Activated T-helper 1 cell treated with anti-CD3 and anti-CD28 coated beads, Interleukin-12 subunit alpha, Interleukin-12 subunit beta, Interleukin-2, Interleukin-4 antibody, amounts not matched to agents 30 ng/mL and 10 ng/mL and 1 ng/mL, durations not matched to agents 14 hours and 24 hours and 36 hours (primary cell): ENCODE data around the gene CDH23. TPM values are rescaled to one million over a fixed set of nuclear protein-coding genes. Genes with fewer than 3 reads are reported as not detected.

ENCODE experiments used
- DNase-seq: peaks from one replicate; pipeline ENCODE4 v3.0.0; 2021; ENCODE audit warnings: low spot score
- H3K27ac Mint-ChIP-seq: one replicate; pipeline ENCODE4 v1.8.0; 2021; ENCODE audit warnings: mild to moderate bottlenecking, mixed read lengths
- H3K27me3 Mint-ChIP-seq: one replicate; pipeline ENCODE4 v1.8.0; 2022; ENCODE audit warnings: mild to moderate bottlenecking, moderate library complexity, mixed read lengths; ENCODE audit not compliant: insufficient read depth
- H3K36me3 Mint-ChIP-seq: one replicate; pipeline ENCODE4 v1.8.0; 2021; ENCODE audit warnings: low read depth, mixed read lengths
- H3K4me1 Mint-ChIP-seq: one replicate; pipeline ENCODE4 v1.8.0; 2021; ENCODE audit warnings: low read depth, mixed read lengths
- H3K4me3 Mint-ChIP-seq: one replicate; pipeline ENCODE4 v1.8.0; 2021; ENCODE audit warnings: mild to moderate bottlenecking, moderate library complexity, mixed read lengths
- H3K9me3 Mint-ChIP-seq: one replicate; pipeline ENCODE4 v1.8.0; 2021; ENCODE audit warnings: mixed read lengths
- intact Hi-C: fragments of 100-400 bp; cut with micrococcal nuclease; formaldehyde crosslinking; loops from one replicate; pipeline ENCODE4 v1.15.1; 2024
- total RNA-seq: library from RNA; stranded (reverse); gene quantifications from 2 replicates; pipeline ENCODE4 v1.2.3, GENCODE V29; 2022

The CDH23 gene
- total RNA-seq, 1 donor from 2014 or later, result 0.57 TPM

DNA sequence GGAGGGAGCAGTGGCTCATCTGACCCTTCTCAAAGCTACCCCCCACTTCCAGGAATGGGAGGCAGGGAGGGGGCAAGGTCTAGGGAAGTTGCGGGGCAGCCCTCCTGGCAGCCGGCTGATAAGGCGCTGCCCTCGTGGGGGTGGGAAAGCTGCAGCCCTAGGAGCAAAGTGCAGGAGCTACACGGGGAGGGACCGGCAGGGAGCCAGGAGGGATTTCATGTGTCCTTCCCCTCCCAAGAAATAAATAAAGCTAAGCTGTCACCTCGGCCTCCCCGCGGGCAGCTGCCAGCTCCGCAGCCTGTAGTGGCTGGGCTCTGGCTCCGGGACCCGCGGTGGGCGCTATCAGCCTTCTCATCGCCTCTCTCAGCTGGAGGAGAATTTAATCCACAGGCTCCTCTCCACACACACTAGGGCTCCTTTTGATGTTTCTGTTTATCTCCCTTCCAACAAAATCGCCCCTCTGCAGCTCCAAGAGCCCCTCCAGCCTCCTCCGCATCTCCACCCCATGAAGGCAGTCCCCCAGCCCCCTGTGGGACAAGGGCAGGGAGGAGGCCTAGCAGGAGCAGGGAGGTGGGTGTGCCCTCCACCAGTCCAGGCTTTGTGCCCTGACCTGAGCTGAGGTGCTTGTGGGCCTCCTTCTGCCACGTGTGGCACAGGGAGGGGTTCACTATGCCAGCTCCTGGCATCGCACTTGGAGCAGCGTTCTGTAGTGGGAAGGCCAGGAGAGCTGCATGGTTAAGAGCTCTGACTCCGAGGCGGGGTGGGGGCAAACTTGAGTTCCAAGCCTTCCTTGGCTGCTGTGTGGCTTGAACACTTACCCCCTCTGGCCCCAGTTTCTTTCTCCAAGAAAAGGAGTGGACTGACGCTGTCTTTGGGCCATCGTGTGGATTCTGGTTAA, 242.4 kb downstream of the CDH23 start:
- DNase-seq, result no peak
- Mint-ChIP-seq H3K27me3 (peaks cover 6% of the 10 kb centered on the region), H3K36me3 (no peaks in the 10 kb centered on the region), H3K4me1 (no peaks in the 10 kb centered on the region), H3K9me3 (no peaks in the 10 kb centered on the region), H3K27ac (no peak overlapping the region), H3K4me3 (no peak overlapping the region)
- intact Hi-C loops, result no loop called here

DNA sequence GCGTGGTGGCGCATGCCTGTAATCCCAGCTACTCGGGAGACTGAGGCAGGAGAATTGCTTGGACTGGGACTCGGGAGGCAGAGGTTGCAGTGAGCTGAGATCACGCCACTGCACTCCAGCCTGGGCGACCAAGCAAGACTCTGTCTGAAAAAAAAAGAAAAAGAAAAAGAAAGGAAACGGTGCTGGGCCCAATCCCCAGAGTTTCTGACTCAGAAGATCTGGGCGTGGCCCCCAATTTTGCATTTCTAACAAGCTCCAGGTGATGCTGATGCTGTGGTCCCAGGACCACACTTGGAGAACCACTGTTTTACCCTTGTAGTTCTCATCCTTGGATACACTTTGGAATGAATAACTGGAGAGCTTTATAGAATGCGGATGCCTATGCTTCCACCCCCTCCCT, 243.9 kb downstream of the CDH23 start:
- Mint-ChIP-seq H3K4me3 (no peak overlapping the region), H3K27ac (no peak overlapping the region), H3K4me1 (no peaks in the 10 kb centered on the region), H3K36me3 (no peaks in the 10 kb centered on the region), H3K27me3 (peaks cover 6% of the 10 kb centered on the region), H3K9me3 (no peaks in the 10 kb centered on the region)
- intact Hi-C loops, result no loop called here
- no peak for DNase-seq

DNA sequence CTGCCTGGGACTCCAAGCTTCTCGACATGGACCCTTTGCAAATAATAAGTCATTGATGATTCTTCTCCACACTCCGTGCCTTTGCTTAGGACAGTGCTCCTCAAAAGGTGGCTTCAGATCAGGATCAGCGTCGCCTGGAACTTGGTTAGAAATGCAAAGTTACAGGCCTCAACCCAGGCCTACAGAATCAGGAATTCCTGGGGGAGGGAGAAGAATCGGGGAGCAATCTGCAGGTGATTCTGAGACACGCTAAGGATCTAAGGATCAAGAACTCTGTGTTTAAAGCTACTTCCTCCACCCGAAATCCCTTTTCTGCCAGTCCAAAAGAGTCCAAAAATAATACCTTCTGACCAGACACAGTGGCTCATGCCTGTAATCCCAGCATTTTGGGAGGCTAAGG, 244.7 kb downstream of the CDH23 start:
- no peaks in the 10 kb centered on the region for H3K4me1 Mint-ChIP-seq
- intact Hi-C loops, result no loop called here
- H3K36me3 Mint-ChIP-seq, result no peaks in the 10 kb centered on the region
- H3K4me3 Mint-ChIP-seq, result no peak overlapping the region
- H3K27ac Mint-ChIP-seq, result no peak overlapping the region
- peaks cover 3% of the 10 kb centered on the region for H3K27me3 Mint-ChIP-seq
- DNase-seq, result no peak
- H3K9me3 Mint-ChIP-seq, result no peaks in the 10 kb centered on the region

DNA sequence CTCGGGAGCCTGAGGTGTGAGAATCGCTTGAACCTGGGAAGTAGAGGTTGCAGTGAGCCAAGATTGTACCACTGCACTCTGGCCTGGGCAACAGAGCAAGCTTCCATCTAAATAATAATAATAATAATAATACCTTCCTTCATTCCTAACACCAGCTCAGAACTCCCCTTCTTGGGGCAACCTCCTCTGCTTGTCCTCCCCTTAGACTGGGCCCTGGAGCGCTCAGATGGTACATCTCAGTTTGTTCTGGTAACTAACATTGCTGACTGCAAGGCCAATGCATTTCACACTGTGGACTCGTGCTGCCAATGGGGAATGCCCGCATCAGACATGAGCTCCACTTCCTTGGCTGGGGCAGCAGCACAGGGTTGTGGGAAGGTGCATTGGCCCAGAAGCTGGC, 245.3 kb downstream of the CDH23 start:
- no peaks in the 10 kb centered on the region for H3K9me3 Mint-ChIP-seq
- H3K27ac Mint-ChIP-seq, result no peak overlapping the region

DNA sequence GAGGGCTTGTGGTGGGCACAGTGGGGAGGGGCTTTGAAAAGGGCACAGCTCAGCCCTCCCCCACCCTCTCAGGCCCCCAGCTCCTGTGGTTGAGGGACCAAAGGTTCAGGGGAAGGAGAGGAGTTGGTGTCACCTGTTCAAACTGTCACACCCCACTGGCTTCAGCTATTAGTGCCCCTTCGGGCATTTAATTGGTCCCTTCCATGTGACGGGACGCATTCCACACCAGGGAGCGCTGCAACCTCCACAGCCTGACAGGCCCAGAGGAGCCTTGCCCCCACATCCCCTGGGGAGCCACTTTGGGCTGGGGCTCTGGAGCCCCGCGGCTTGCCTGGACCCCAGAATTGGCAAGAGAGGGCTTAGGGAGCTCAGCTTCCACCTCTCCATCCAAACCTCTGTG, 247.2 kb downstream of the CDH23 start:
- no peak for DNase-seq
- intact Hi-C loops, result no loop called here
- H3K27ac Mint-ChIP-seq, result no peak overlapping the region
- no peaks in the 10 kb centered on the region for H3K36me3 Mint-ChIP-seq
- H3K4me3 Mint-ChIP-seq, result no peak overlapping the region
- H3K9me3 Mint-ChIP-seq, result no peaks in the 10 kb centered on the region
- H3K27me3 Mint-ChIP-seq, result peaks cover 3% of the 10 kb centered on the region
- H3K4me1 Mint-ChIP-seq, result no peaks in the 10 kb centered on the region

More for the DNA sequence above, 245.3 kb downstream of the CDH23 start:
- no peak for DNase-seq
- intact Hi-C loops, result no loop called here
- Mint-ChIP-seq H3K4me1 (no peaks in the 10 kb centered on the region), H3K27me3 (peaks cover 3% of the 10 kb centered on the region), H3K4me3 (no peak overlapping the region), H3K36me3 (no peaks in the 10 kb centered on the region)

DNA sequence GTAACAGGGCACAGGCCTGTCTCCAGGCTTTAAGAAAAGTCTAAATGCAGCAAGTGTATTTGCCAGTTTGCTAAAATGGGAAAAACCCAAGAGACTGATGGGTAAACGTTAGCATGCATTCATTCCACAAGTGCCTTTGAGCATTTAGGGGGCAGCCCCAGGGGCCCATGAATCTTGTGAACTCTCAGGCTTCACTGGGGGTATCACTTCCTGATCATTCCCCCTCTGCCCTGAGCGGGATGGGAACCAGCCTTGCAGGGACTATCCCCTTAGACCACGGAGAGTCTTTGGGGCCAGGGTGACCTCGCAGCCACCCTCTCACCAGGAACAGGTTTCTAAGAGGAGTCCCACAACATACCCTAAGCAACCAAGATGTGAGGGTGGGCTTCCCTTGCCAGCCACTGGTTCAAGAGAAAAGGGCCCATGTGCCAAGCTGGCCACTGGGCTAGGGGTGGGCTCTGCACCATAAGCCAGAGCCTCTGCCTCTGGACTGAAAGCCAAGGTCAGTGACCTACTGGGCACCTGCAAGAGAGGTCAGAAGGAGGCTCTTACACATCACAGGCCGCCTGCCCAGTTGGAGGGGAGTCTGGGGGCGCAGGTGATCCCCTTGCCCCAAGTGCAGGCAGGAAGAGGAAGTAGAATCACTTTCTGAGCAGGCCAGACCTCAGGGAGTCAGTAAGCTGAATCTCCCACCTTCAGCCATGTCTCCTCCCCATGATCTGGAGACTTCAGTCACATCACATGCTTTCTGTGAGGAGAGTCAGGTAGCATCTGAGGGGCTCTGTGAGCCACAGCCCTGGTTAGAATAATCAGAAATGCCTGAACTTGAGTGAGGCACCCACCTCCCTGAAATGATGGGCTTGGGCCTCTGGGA, 247.8 kb downstream of the CDH23 start:
- Mint-ChIP-seq H3K9me3 (no peaks in the 10 kb centered on the region), H3K27ac (no peak overlapping the region), H3K4me1 (no peaks in the 10 kb centered on the region), H3K36me3 (no peaks in the 10 kb centered on the region), H3K4me3 (no peak overlapping the region), H3K27me3 (peaks cover 3% of the 10 kb centered on the region)
- intact Hi-C loops, result no loop called here
- no peak for DNase-seq

DNA sequence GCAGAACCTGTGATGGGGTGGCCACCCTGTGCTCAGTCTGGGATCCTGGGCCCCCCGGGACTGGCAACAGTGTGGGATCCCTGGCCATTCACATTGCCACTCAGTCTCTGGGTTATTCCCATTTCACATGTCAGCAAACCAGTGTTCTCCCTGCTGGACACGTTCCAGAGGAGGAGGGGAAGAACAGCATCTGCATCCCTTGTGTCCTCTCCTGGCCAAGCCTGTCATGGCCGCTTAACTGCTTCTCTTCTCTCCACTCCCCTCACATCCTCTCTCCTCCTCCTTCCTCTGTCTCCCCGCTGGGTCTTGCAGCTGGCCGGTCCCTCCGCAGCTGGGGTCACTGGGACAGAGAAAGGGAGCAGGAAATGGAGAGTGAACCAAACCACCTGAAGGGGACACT, 248.5 kb downstream of the CDH23 start:
- intact Hi-C loops, result no loop called here
- Mint-ChIP-seq H3K27ac (no peak overlapping the region), H3K4me3 (no peak overlapping the region), H3K4me1 (no peaks in the 10 kb centered on the region), H3K9me3 (no peaks in the 10 kb centered on the region), H3K27me3 (peaks cover 3% of the 10 kb centered on the region), H3K36me3 (no peaks in the 10 kb centered on the region)
- no peak for DNase-seq

DNA sequence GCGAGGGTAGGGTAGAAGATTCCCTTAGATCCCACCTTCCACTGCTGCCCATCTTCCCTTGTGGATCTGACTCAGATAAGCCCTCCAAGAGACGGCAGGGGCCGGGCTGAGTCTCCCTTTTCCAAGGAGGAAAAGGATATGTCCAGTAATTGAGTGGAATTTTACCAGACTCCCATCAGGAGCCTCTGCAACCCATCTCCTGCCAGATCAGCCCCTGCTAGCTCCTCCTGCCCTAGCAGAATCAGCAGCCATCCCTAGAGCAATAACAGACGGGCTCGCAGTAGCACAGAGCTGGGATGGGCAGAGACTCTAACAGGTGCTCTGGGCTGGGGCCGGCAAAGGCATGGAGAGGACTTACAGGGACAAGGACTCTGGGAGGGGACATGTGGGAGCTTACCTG, 249.3 kb downstream of the CDH23 start:
- H3K4me1 Mint-ChIP-seq, result no peaks in the 10 kb centered on the region
- peaks cover 2% of the 10 kb centered on the region for H3K27me3 Mint-ChIP-seq
- no peak overlapping the region for H3K4me3 Mint-ChIP-seq
- no peak for DNase-seq
- intact Hi-C loops, result no loop called here
- H3K9me3 Mint-ChIP-seq, result no peaks in the 10 kb centered on the region
- H3K27ac Mint-ChIP-seq, result no peak overlapping the region
- no peaks in the 10 kb centered on the region for H3K36me3 Mint-ChIP-seq

DNA sequence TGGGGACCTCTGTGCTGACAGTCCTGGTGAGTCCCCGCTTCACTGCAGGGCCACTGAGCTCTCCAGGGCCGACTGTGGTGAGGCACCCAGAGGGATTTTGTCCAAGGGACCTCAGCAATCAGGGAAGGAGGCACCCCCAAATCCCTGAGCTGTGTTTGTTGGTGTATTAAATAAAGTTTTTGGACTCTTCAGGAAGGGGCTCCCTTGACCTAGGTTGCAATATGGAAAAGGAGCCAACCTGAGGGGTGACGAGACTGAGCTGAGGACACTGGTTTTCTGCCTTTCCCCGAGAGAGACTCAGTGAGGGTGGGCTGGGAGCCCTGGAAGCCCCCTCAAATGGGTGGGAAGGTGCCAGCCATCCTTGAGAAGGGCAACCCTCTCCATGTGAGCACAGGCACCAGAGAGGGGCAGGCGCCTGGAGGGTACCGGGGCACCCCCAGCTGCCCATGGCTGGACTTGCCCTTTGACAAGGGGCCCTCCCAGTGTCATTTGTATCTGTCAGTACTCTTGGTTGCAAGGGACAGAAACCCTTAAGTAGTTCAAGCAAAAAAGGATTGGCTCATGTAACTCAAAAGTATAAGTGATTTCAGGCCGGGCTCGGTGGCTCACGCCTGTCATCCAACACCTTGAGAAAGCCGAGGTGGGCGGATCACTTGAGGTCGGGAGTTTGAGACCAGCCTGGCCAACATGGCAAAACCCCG, 250.0 kb downstream of the CDH23 start:
- intact Hi-C loops, result no loop called here
- Mint-ChIP-seq H3K27me3 (peaks cover 2% of the 10 kb centered on the region), H3K27ac (no peak overlapping the region), H3K36me3 (no peaks in the 10 kb centered on the region), H3K4me1 (no peaks in the 10 kb centered on the region), H3K9me3 (no peaks in the 10 kb centered on the region), H3K4me3 (no peak overlapping the region)
- DNase-seq, result no peak

DNA sequence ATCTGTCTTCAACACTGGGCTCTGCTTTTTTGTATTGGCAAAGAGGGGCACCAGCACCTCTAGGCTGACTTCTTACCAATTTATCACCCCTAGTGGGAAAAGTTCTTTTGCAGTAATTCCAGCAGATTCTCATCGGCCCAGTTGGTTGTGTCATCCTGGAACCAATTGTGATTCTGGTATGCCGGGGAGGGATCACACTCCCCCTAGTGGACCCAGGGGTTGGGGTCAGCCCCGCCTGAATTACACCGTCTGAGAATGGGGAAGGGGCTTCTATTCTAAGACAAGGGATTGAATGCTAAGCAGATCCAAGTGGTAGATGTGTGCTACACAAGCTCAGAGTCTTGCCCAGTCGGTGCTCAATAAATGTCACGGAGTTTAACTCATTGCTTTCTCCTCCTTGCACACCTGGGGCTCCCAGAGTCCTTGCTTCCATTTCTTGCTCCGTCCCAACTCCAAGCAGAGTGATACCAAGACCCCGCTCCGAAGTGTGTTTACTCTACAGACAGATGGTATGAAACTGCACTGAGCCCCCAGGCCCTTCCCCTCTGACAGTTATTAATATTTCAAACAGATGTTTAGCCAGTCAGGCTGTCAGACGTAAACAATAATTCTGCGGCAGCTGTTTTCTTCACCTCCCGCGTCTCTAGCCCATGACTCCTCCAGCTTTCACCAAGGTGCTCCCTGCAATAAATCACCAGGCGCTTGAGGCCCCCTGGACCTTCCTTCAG, 251.0 kb downstream of the CDH23 start:
- Mint-ChIP-seq H3K27ac (no peak overlapping the region), H3K4me3 (no peak overlapping the region), H3K27me3 (peaks cover 2% of the 10 kb centered on the region), H3K4me1 (no peaks in the 10 kb centered on the region), H3K9me3 (no peaks in the 10 kb centered on the region), H3K36me3 (no peaks in the 10 kb centered on the region)
- DNase-seq, result no peak
- intact Hi-C loops, result no loop called here

DNA sequence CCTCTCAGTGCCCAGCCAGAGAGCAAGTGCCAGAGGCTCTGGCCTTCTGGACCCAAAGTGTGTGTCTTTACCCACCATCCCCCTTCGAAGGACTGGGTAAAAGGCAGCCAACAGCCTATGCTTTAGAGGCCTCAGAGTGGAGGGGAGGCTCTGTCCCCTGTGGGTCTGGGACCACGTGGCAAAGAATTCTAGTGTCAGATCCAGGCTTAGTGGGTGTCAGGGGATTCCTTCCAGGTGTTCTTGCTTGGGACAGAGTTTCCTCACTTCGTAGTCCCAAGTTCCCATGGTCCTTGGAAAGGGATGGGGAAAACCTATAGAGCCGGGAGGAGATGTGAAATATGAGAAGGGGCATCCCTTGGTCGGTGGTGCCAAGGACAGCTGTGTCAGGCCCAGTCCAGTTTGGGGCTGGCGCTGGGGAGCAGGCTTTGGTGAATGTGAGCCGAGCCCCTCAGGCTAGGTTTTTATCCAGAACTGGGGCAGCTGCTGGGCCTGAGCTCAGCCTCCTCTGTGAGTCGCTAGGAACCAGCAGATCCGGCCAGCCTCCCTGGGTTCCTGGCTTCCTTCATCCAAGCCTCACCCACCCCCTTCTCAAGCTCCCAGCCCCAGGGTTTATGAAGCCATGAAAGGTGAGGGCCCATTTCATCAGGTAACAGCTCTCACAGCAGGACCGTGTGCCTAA, 251.7 kb downstream of the CDH23 start:
- intact Hi-C loops, result no loop called here
- H3K4me1 Mint-ChIP-seq, result no peaks in the 10 kb centered on the region
- H3K4me3 Mint-ChIP-seq, result no peak overlapping the region
- H3K36me3 Mint-ChIP-seq, result no peaks in the 10 kb centered on the region
- no peak for DNase-seq
- no peaks in the 10 kb centered on the region for H3K9me3 Mint-ChIP-seq
- H3K27ac Mint-ChIP-seq, result no peak overlapping the region
- H3K27me3 Mint-ChIP-seq, result peaks cover 2% of the 10 kb centered on the region

DNA sequence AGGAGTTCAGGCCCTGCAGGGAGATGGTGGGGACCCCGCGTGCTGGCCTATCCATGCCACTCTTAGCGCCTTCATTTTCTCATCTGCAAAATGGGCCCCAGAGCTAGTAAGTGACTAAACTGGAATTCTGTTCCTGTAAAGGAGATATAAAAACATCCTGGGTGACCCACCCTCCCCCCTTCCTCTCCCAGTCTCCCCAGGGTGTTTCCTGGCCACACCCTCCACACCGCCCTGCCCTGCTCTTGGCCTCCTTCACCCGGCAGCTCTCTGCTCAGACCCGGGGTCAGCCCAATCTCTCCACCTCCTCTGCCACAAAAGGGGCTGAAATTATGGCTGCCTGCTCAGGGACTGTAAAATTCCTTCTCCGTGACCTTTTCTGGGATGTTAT, 252.2 kb downstream of the CDH23 start:
- DNase-seq, result no peak
- H3K4me3 Mint-ChIP-seq, result no peak overlapping the region
- H3K27me3 Mint-ChIP-seq, result peaks cover 2% of the 10 kb centered on the region
- intact Hi-C loops, result no loop called here
- H3K9me3 Mint-ChIP-seq, result no peaks in the 10 kb centered on the region
- no peaks in the 10 kb centered on the region for H3K36me3 Mint-ChIP-seq
- no peak overlapping the region for H3K27ac Mint-ChIP-seq
- no peaks in the 10 kb centered on the region for H3K4me1 Mint-ChIP-seq
